ENCODE measurements around the gene MYRFL. TPM values are rescaled to one million over a fixed set of nuclear protein-coding genes. Genes with fewer than 3 reads are reported as not detected.

The MYRFL gene
- total RNA-seq, 1 experiment from 2014 or later: 0.57 TPM

GRCh38 chr12:69966839-69967238, 141.8 kb downstream of the MYRFL start:
- no peak overlapping the region for H3T11ph ChIP-seq (ENCODE audit: low read length)
- H2AFZ ChIP-seq (ENCODE audit: low read length): no peak overlapping the region
- H4K20me1 ChIP-seq (ENCODE audit: control insufficient read depth, insufficient read depth, insufficient read length): no peaks in the 10 kb centered on the region
- DNase-seq: no peak
- no peak overlapping the region for H3K27ac ChIP-seq (ENCODE audit: insufficient read length, low read depth, low read length)
- H3K4me3 Mint-ChIP-seq: no peak overlapping the region
- no peak overlapping the region for H4K5ac ChIP-seq (ENCODE audit: insufficient read length, low read depth, low read length)
- no peak overlapping the region for H3K9ac ChIP-seq (ENCODE audit: extremely low read depth, insufficient read length, low read length)
- H3K18ac ChIP-seq (ENCODE audit: insufficient read length, low read depth, low read length): no peak overlapping the region
- H4K8ac ChIP-seq (replicated peaks; ENCODE audit: insufficient read length, low read depth, low read length): no peak overlapping the region
- H3K14ac ChIP-seq (ENCODE audit: insufficient read depth, low read length): no peak overlapping the region
- H3K9me3 Mint-ChIP-seq: no peaks in the 10 kb centered on the region
- no peaks in the 10 kb centered on the region for H3K79me2 ChIP-seq (ENCODE audit: insufficient read depth, low read length)
- H3K27ac Mint-ChIP-seq: no peak overlapping the region
- no peaks in the 10 kb centered on the region for H3K36me3 Mint-ChIP-seq (ENCODE audit: insufficient read depth in 1 of 3, low read depth in 3 of 3)
- H3K27me3 Mint-ChIP-seq (ENCODE audit: low read depth): no peaks in the 10 kb centered on the region
- no peaks in the 10 kb centered on the region for H3K4me1 ChIP-seq (ENCODE audit: insufficient read depth, low read length)
- H3K27me3 ChIP-seq (ENCODE audit: insufficient read depth, low read length): no peaks in the 10 kb centered on the region
- H2AK5ac ChIP-seq (ENCODE audit: insufficient read length, low read length): no peak overlapping the region
- H2BK12ac ChIP-seq (ENCODE audit: insufficient read length, low read depth, low read length): no peak overlapping the region
- no peak for TF ChIP-seq CTCF (conservative IDR thresholded peaks at IDR 0.05)
- no peak overlapping the region for H3K4me2 ChIP-seq (ENCODE audit: insufficient read depth, insufficient read length, low read length)
- no peak overlapping the region for H4K91ac ChIP-seq (ENCODE audit: insufficient read length, low read depth, low read length)
- H3K4ac ChIP-seq (ENCODE audit: low read depth, low read length): no peak overlapping the region
- no peak overlapping the region for H2BK20ac ChIP-seq (ENCODE audit: low read depth, low read length, poor library complexity, severe bottlenecking)
- H2BK5ac ChIP-seq (ENCODE audit: insufficient read length, low read length): no peak overlapping the region
- H3K23ac ChIP-seq (ENCODE audit: insufficient read length, low read depth, low read length): no peak overlapping the region
- H2BK120ac ChIP-seq (ENCODE audit: low read depth, low read length, poor library complexity, severe bottlenecking): no peak overlapping the region
- H3K79me1 ChIP-seq (ENCODE audit: insufficient read depth, low read depth, low read length, poor library complexity, severe bottlenecking): no peaks in the 10 kb centered on the region
- H2BK15ac ChIP-seq (ENCODE audit: low read depth, low read length): no peak overlapping the region
- no peak overlapping the region for H3K56ac ChIP-seq (ENCODE audit: insufficient read length, low read depth, low read length)
- H3K4me1 Mint-ChIP-seq: peaks cover 0 to 3% of the 10 kb centered on the region in 2 experiments; a peak in 1 of 4 replicates
- no CpG with 5 or more reads among the region's 3 CpGs for WGBS (ENCODE audit: extremely low coverage, insufficient read length, low lambda C conversion rate)
- no peaks in the 10 kb centered on the region for H3K23me2 ChIP-seq (ENCODE audit: insufficient read length, low read depth, low read length, poor library complexity, severe bottlenecking)
- no peaks in the 10 kb centered on the region for H3K9me3 ChIP-seq (ENCODE audit: control insufficient read depth, low read depth, low read length)
